NCI-H510A (cell line): ENCODE results near the gene RABGGTA.

Experiments used
- DNase-seq: peaks from one replicate; lab custom pipeline; 2025; lab: John Stamatoyannopoulos, UW

The RABGGTA gene

GRCh38 chr14:24304019-24304387, 32.6 kb upstream of the RABGGTA start:
- no peak for DNase-seq

GRCh38 chr14:24300326-24300980, 29.1 kb upstream of the RABGGTA start:
- no peak for DNase-seq

GRCh38 chr14:24299255-24300191, 28.1 kb upstream of the RABGGTA start, which contains the start of the genes DHRS1 and NOP9:
TSS of gene DHRS1 (minus strand) at chr14:24299780. CDS start at chr14:24299106, 674 bp downstream.
TSS of gene NOP9 (plus strand) at chr14:24299850. CDS start at chr14:24299955, 105 bp downstream.
- peak; percentile 59 for DNase-seq

GRCh38 chr14:24298892-24299254, 27.5 kb upstream of the RABGGTA start:
- DNase-seq: no peak

- DNase-seq: no peak
These were observed 26.0 kb upstream of the RABGGTA start for GRCh38 chr14:24297190-24297964.

- no peak for DNase-seq
These were observed 25.2 kb upstream of the RABGGTA start for GRCh38 chr14:24296341-24297157.

- DNase-seq: no peak
These were observed 22.1 kb upstream of the RABGGTA start for GRCh38 chr14:24293525-24293924.

- DNase-seq: no peak
These were observed 20.9 kb upstream of the RABGGTA start for GRCh38 chr14:24292118-24292807.

GRCh38 chr14:24291446-24292117, 20.2 kb upstream of the RABGGTA start:
- no peak for DNase-seq

GRCh38 chr14:24290746-24291145, 19.3 kb upstream of the RABGGTA start:
- no peak for DNase-seq

GRCh38 chr14:24289649-24290280, 18.4 kb upstream of the RABGGTA start:
- no peak for DNase-seq

GRCh38 chr14:24286996-24287395, 15.6 kb upstream of the RABGGTA start:
- no peak for DNase-seq

- DNase-seq: no peak
These were observed 14.0 kb upstream of the RABGGTA start for GRCh38 chr14:24285351-24285750.

GRCh38 chr14:24284501-24285035, 13.2 kb upstream of the RABGGTA start:
- no peak for DNase-seq

- no peak for DNase-seq
These were observed 12.5 kb upstream of the RABGGTA start for GRCh38 chr14:24283796-24284460.

- DNase-seq: no peak
These were observed 11.3 kb upstream of the RABGGTA start for GRCh38 chr14:24282736-24283135.

- no peak for DNase-seq
These were observed 10.2 kb upstream of the RABGGTA start for GRCh38 chr14:24281636-24282035.

- no peak for DNase-seq
These were observed 9.5 kb upstream of the RABGGTA start for GRCh38 chr14:24280797-24281460.
